ENCODE data around the gene PARL. TPM values are rescaled to one million over a fixed set of nuclear protein-coding genes. Genes with fewer than 3 reads are reported as not detected.

The PARL gene
- total RNA-seq, 1 experiment from 2014 or later = 55.2 TPM

DNA sequence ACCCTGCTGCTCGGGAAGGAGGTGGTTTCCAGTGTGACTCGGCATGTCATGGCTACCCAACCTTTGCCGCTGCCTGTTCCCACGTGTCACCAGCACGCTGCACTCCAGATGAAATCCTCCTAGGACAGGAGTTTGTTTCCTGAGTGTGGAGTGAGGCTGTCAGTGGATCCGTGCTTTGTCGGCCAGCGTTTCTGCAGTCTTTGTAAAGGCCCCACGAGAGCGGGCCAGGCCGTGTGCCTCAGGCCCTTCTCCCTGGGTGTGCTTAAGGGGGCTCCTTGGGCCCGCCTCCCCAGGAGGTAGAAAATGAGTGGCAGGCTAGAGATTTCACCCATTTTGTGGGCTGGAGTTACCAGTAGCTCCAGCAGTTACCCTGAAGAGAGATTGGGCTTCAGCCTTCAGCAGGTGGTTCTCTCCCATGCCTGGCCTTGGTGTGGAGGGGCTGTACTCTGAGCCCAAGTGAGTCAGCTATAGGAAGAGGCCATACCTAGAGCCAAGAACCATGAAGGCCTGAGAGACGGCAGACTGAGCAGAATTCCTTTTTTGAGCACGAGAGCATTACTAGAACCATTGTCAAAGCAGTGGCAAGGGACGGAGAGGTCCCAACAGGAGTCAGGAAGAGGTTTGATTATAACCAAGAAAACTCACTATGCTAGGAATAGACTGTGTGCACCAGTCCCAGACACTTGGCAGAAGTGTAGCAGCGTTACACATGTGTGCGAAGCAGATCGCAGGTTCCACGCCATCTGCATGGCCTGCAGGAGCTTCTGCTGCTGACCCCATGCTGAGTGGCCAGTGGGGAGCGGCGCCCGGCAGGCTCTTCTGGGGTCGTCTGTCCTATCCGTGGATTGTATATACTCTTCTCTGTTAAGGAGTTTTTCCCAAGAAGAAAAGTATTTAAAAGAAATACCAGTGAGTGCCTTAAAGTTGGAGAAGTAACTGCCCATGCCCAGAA, 73.8 kb downstream of the PARL start:
- DNase-seq = no peak
- no peaks in the 10 kb centered on the region for H3K27me3 ChIP-seq (ENCODE audit: control insufficient read depth, insufficient read depth, low read length)
- H3K4me3 ChIP-seq (ENCODE audit: insufficient read depth, low read depth, low read length) = no peak overlapping the region
- H3K36me3 ChIP-seq (replicated peaks; ENCODE audit: control insufficient read depth, insufficient read depth, low read length) = peaks cover 27% of the 10 kb centered on the region

DNA sequence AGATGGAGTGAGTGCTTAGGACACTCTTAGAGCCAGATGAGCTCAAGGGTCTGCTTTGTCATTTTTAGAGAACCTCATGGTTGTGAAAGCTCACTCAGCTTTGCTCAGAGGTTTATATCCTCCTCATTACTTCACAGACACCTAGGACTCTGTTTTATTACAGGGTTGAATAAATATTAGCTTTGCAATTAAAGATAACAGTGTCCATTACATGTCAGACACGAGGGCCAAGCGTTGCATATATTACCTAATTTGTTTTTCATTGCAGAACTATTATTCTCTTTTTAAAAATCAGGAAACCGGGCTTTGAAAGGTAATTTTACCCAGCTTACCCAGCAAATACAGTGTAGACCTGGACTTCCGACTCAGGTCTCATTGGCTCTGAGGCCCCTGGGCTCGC, 75.4 kb downstream of the PARL start:
- DNase-seq = no peak
- Histone ChIP-seq H3K4me3 (ENCODE audit: insufficient read depth, low read depth, low read length) (no peak overlapping the region), H3K27me3 (ENCODE audit: control insufficient read depth, insufficient read depth, low read length) (no peaks in the 10 kb centered on the region), H3K36me3 (replicated peaks; ENCODE audit: control insufficient read depth, insufficient read depth, low read length) (peaks cover 36% of the 10 kb centered on the region)

DNA sequence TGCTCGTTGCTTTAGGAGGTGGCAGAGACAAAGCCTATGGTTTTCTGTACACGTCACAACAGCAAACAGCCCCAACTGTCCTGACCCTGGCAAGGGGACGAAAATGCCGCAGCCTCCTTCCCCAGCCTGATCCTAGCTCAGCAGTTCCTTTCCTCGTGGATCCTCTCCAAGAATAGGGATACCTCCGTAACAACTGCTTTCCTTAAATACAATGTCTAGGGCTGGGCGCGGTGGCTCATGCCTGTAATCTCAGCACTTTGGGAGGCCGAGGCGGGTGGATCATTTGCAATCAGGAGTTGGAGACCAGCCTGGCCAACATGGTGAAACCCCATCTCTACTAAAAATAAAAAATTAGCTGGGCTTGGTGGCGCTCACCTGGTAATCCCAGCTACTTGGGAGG, 76.3 kb downstream of the PARL start:
- Histone ChIP-seq H3K4me3 (ENCODE audit: insufficient read depth, low read depth, low read length) (no peak overlapping the region), H3K36me3 (replicated peaks; ENCODE audit: control insufficient read depth, insufficient read depth, low read length) (peaks cover 41% of the 10 kb centered on the region), H3K27me3 (ENCODE audit: control insufficient read depth, insufficient read depth, low read length) (no peaks in the 10 kb centered on the region)
- no peak for DNase-seq

DNA sequence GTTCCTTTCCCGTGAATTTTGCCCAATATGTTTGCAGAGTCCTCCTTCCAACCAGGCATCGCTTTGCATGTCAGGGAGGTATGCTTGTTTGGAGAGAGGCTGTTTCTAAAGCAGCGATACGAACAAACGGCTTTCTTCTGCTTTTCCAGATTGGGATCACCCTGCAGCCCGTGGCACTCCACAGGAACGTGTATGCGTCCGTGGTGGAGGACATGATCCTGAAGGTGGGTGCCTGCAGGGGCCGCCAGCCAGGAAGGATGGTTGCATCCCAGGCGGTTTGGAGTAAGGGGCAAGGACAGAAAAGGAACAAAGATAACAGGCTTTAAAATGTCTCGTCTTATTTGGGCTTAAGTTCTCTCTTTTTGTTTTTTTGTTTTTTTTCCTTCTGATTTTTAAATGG, 76.8 kb downstream of the PARL start:
- H3K4me3 ChIP-seq (ENCODE audit: insufficient read depth, low read depth, low read length) = no peak overlapping the region
- DNase-seq = no peak
- H3K27me3 ChIP-seq (ENCODE audit: control insufficient read depth, insufficient read depth, low read length) = no peaks in the 10 kb centered on the region
- H3K36me3 ChIP-seq (replicated peaks; ENCODE audit: control insufficient read depth, insufficient read depth, low read length) = peaks cover 46% of the 10 kb centered on the region

DNA sequence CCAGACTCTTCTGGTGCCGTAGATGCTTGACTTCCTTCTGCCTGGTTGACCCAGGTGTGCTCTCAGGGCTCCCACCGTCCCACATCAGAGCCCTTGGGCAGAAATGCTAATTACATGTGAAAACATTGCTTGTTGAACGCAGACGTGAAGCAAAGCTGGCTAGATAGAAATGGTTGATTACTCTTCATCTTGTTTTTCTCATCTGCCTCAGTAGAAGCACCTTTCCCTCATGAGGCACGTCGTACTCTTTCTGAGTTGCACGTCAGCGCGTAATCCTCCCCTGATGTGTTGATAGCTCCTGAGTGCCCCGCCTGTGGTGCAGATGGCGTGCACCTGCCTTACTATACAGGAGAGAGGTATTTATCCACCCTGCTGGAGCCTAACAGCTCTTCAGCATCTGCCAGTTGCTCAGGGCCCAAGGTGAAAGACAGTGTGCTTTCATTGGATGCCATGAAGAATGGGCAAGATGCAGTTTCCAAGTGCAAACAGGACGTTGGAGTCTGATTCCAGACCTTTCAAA, 77.4 kb downstream of the PARL start:
- no peak for DNase-seq
- H3K27me3 ChIP-seq (ENCODE audit: control insufficient read depth, insufficient read depth, low read length) = no peaks in the 10 kb centered on the region
- no peak overlapping the region for H3K4me3 ChIP-seq (ENCODE audit: insufficient read depth, low read depth, low read length)
- H3K36me3 ChIP-seq (replicated peaks; ENCODE audit: control insufficient read depth, insufficient read depth, low read length) = peaks cover 48% of the 10 kb centered on the region

DNA sequence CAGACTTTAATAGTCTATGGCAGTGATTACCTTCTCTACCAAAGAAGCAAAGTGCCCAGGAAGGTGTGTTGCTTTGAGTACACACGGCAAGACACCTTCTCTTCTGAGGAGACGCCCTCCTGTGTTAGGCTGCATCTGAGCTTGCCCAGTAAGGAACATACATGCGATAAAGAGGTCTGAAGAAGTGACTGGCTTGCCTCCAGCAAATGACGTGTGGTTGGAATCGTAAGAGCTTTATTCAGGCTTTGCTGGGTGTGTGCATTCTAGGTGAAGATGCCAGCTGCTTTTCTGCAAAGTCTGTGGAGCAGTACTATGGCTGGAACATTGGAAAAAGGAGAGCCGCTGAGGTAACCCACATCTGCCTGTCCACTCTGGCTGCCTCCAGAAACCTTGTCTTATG, 81.7 kb downstream of the PARL start:
- H3K27me3 ChIP-seq (ENCODE audit: control insufficient read depth, insufficient read depth, low read length) = no peaks in the 10 kb centered on the region
- DNase-seq = no peak
- H3K4me3 ChIP-seq (ENCODE audit: insufficient read depth, low read depth, low read length) = no peak overlapping the region
- H3K36me3 ChIP-seq (replicated peaks; ENCODE audit: control insufficient read depth, insufficient read depth, low read length) = peaks cover 63% of the 10 kb centered on the region

DNA sequence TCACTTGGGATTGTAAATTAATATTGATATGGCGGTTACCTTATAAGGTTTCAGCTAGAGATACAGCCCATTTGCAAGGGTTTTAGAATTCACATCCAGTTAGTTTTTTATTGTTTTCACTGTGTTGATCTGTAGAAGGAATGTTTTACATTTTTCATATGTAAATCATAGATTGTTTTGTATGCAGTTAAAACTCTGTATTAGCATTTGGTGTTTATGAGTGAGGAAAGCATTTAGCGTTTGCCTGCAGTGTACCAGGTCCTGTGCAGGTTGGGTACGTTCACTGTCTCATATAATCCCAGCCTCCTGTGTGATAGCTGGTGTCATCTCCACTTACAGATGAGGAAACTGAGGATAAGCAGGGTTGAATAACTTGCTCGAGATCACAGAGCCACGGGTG, 83.1 kb downstream of the PARL start:
- no peak for DNase-seq
- Histone ChIP-seq H3K27me3 (ENCODE audit: control insufficient read depth, insufficient read depth, low read length) (no peaks in the 10 kb centered on the region), H3K36me3 (replicated peaks; ENCODE audit: control insufficient read depth, insufficient read depth, low read length) (peaks cover 57% of the 10 kb centered on the region), H3K4me3 (ENCODE audit: insufficient read depth, low read depth, low read length) (no peak overlapping the region)

DNA sequence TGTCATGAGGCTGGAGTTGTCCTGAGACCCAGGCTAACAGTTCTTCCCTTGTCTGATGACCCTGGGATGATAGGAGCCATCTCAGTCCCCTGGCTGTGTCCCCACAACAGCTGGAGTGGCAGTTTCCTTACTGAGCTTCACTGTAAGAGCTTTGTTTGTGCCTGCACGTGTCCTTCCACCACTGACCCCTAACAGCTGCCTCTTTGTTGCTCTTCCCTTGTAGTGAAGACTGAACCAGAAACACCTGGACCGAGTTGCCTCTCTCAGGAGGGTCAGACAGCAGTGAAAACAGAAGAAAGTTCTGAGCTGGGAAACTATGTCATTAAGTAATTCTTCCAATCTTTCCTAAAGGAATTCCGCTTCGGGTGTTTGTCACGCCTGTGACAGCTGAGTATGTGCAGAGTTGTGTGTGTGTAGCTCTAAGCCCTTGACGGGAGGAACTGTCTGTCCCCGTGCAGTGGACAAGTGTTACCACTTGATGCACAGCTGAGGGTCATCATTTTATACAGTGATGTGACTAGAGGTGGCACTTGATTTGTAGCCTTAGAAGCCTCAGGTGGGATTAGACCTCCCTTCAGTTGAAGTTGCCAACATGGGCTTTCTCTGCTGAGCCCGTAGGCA, 84.3 kb downstream of the PARL start:
- H3K36me3 ChIP-seq (replicated peaks; ENCODE audit: control insufficient read depth, insufficient read depth, low read length) = peaks cover 49% of the 10 kb centered on the region
- no peaks in the 10 kb centered on the region for H3K27me3 ChIP-seq (ENCODE audit: control insufficient read depth, insufficient read depth, low read length)
- H3K4me3 ChIP-seq (ENCODE audit: insufficient read depth, low read depth, low read length) = no peak overlapping the region
- no peak for DNase-seq

DNA sequence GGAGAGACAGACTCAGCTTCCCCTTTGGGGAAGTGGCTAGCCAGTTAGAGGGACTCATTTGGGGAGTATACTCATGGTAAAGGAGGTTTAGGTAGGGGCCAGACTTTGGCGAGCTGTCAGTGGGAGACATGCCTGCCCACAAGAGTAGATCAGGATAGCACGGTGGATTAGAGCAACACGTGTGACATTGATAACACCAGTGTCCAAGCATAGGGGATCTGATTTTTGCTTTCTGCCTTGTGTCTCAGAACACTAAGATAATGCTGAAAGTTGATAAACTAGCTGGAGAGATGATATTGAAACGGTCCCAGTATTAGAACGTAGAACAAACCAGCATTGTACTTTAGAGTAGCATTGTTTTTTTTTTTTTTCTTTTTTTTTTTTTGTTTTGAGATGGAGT, 85.2 kb downstream of the PARL start:
- Histone ChIP-seq H3K36me3 (replicated peaks; ENCODE audit: control insufficient read depth, insufficient read depth, low read length) (peaks cover 45% of the 10 kb centered on the region), H3K27me3 (ENCODE audit: control insufficient read depth, insufficient read depth, low read length) (no peaks in the 10 kb centered on the region), H3K4me3 (ENCODE audit: insufficient read depth, low read depth, low read length) (no peak overlapping the region)
- no peak for DNase-seq

DNA sequence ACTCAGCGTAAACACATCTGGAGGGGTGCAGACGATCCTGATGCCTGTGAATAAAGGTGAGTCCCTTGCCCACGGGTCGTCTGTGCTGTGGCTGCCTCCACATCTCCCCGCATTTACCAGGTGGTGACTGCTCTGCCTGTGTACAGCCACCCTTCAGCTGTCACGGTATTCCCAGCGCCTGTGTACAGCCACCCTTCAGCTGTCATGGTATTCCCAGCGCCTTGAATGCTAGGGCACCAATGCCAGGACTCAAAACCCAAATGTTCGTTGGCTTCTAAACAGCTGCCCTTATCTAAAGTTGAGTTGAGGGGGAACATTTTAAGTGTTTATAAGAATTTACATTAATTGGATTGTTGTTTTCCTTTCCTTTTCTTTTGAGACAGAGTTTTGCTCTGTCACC, 86.7 kb downstream of the PARL start:
- Histone ChIP-seq H3K4me3 (ENCODE audit: insufficient read depth, low read depth, low read length) (no peak overlapping the region), H3K27me3 (ENCODE audit: control insufficient read depth, insufficient read depth, low read length) (no peaks in the 10 kb centered on the region), H3K36me3 (replicated peaks; ENCODE audit: control insufficient read depth, insufficient read depth, low read length) (peaks cover 39% of the 10 kb centered on the region)
- DNase-seq = no peak

DNA sequence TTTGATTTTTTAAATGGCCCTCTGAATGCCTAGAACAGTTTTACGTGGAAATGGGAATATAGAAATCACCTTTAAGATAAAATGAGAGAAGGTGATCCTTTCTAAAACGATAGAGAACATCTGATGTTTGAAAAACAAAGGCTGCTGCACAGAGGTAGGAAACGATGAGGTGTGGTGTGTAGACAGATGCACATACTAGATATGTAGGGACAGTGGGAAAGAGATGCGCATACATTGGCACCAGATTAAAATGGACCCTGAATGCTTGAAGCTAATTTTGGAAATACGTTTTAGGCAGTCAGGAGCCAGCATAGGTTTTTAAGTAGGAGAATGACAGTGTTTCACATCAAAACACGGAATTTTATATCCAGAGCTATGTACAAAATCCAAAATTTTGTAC, 88.3 kb downstream of the PARL start:
- Histone ChIP-seq H3K36me3 (replicated peaks; ENCODE audit: control insufficient read depth, insufficient read depth, low read length) (peaks cover 34% of the 10 kb centered on the region), H3K4me3 (ENCODE audit: insufficient read depth, low read depth, low read length) (no peak overlapping the region), H3K27me3 (ENCODE audit: control insufficient read depth, insufficient read depth, low read length) (no peaks in the 10 kb centered on the region)
- no peak for DNase-seq

DNA sequence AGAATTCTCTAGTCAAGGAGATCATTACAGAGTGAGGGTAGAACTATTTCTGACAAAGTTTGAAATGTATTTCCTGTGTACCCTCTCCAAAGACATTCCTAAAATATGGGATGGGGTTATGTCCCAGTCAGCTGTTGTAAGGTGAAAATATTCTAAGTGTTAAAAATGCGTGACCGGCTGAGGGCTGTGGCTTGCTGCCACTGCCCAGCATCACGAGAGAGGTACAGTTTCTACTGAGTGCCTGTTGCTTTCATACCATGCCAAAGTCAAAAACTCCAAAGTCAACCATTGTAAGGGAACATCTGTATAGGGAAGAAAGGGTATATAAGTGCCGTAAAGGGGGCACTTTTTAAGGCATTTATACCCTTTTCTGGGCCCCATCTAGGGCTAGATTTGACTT, 90.2 kb downstream of the PARL start:
- H3K4me3 ChIP-seq (ENCODE audit: insufficient read depth, low read depth, low read length) = no peak overlapping the region
- H3K27me3 ChIP-seq (ENCODE audit: control insufficient read depth, insufficient read depth, low read length) = no peaks in the 10 kb centered on the region
- DNase-seq = no peak
- peaks cover 30% of the 10 kb centered on the region for H3K36me3 ChIP-seq (replicated peaks; ENCODE audit: control insufficient read depth, insufficient read depth, low read length)

DNA sequence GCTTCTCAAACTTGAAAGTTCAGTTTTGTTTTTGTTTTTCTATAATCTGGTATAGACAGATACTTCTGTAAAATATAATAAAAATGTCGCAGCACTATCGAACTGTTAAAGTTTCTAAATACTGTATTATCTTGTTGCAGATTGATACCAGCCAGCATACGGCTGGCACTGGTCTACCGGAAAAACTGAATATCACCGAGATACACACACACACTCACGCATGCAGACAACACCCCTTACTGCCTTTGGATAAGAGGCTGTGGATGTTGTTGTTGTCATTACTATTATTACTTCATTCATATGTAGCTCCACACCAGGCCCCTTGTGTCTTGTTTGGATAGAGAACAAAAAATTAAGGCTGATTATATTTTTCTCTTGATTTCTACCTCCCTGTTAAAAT, 91.7 kb downstream of the PARL start:
- no peak for DNase-seq
- Histone ChIP-seq H3K27me3 (ENCODE audit: control insufficient read depth, insufficient read depth, low read length) (no peaks in the 10 kb centered on the region), H3K4me3 (ENCODE audit: insufficient read depth, low read depth, low read length) (no peak overlapping the region), H3K36me3 (replicated peaks; ENCODE audit: control insufficient read depth, insufficient read depth, low read length) (peaks cover 19% of the 10 kb centered on the region)

DNA sequence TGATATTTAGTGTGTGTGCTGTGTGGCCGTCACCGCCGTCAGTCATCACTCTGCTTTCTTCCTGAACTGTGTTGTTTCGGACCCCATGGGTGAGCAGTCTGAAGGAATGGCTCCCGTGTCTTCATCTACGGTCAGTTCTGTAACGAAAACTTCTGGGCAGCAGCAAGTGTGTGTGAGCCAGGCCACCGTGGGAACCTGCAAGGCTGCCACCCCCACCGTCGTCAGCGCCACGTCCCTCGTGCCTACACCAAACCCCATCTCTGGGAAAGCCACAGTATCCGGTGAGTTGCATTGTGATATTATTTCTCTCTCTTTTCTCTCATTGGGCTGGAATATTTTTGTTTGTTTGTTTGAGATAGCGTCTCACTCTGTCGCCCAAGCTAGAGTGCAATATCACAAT, 94.0 kb downstream of the PARL start:
- Histone ChIP-seq H3K4me3 (ENCODE audit: insufficient read depth, low read depth, low read length) (no peak overlapping the region), H3K27me3 (ENCODE audit: control insufficient read depth, insufficient read depth, low read length) (no peaks in the 10 kb centered on the region), H3K36me3 (replicated peaks; ENCODE audit: control insufficient read depth, insufficient read depth, low read length) (peaks cover 28% of the 10 kb centered on the region)
- DNase-seq = no peak

DNA sequence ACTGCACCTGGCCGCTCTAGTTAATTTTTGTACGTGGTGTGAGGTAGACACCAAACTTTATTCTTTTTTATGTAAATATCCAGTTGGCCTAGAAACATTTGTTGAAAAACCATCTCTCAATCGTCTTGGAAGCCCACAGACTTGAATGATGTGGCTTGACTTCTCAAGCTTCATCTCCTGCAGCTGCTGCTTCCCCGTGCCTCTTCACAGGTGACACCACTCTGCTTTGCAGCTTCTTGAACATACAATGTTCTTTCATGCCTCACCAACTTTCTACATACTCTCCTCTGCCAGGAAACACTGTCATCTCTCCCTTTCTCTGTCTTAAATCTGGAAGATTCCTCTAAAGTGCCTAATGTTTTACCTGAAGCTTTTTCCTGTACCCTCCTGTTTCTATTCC, 94.9 kb downstream of the PARL start:
- no peak for DNase-seq
- peaks cover 28% of the 10 kb centered on the region for H3K36me3 ChIP-seq (replicated peaks; ENCODE audit: control insufficient read depth, insufficient read depth, low read length)
- H3K27me3 ChIP-seq (ENCODE audit: control insufficient read depth, insufficient read depth, low read length) = no peaks in the 10 kb centered on the region
- H3K4me3 ChIP-seq (ENCODE audit: insufficient read depth, low read depth, low read length) = no peak overlapping the region
